Measurements from ENCODE around the gene WNT7B.
A peak's percentile ranks its signal among the peaks of the same experiment; 100 is the strongest.

DNA sequence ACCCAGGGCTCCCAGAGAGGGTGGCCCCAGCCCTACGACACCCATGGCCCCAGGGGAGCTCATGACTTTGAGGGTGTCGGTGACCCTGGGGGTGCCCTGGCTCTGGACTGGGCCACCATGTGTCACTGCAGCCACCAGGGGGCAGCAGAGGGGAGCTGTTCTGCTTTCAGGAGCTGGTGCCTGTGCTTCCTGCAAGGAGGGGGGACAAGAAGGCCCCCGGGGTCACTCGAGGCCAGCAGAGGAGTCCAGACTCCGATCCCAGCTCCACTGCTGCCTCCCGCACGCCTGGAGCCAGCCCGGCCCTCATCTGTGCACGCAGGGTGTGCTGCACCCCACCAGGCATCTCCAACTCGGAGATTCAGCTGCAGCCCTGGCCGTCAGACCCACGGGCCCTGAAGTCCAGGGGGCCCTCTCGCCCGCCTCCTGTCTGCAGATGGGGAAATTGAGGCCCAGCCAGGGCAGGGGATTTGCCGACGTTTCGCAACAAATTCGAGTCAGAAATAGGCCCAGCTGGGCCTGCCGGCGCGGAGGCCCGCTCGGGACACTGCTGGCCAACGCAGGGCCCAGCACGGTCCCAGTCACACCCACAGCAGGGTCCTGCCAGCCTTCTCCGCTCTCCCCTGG lies 29.5 kb upstream of the WNT7B start:
- no peak for TF ChIP-seq EZH2 (IDR thresholded peaks at IDR 0.05; ENCODE audit: low read depth)
- TF ChIP-seq, protein P1, sequence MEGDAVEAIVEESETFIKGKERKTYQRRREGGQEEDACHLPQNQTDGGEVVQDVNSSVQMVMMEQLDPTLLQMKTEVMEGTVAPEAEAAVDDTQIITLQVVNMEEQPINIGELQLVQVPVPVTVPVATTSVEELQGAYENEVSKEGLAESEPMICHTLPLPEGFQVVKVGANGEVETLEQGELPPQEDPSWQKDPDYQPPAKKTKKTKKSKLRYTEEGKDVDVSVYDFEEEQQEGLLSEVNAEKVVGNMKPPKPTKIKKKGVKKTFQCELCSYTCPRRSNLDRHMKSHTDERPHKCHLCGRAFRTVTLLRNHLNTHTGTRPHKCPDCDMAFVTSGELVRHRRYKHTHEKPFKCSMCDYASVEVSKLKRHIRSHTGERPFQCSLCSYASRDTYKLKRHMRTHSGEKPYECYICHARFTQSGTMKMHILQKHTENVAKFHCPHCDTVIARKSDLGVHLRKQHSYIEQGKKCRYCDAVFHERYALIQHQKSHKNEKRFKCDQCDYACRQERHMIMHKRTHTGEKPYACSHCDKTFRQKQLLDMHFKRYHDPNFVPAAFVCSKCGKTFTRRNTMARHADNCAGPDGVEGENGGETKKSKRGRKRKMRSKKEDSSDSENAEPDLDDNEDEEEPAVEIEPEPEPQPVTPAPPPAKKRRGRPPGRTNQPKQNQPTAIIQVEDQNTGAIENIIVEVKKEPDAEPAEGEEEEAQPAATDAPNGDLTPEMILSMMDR (conservative IDR thresholded peaks at IDR 0.05): peak; percentile 98

All from PC-9 (cell line).